H9 (cell line): ENCODE data around the gene FUT1. TPM values are rescaled to one million over a fixed set of nuclear protein-coding genes. Genes with fewer than 3 reads are reported as not detected.

ENCODE experiments used
- DNase-seq: peaks from one replicate; pipeline ENCODE4 v3.0.0-alpha.2; 2017
- H2AFZ ChIP-seq: one replicate; pipeline ENCODE4 v1.6.1; 2013; ENCODE audit warnings: mild to moderate bottlenecking, low read length, control low read depth, moderate library complexity
- H2AK5ac ChIP-seq: 2 replicates; pipeline ENCODE4 v1.6.1; 2013; ENCODE audit warnings: low read length, control low read depth, mixed read lengths; ENCODE audit not compliant: insufficient read length
- H2BK120ac ChIP-seq: one replicate; pipeline ENCODE4 v1.6.1; 2013; ENCODE audit warnings: low read depth, mild to moderate bottlenecking, low read length, control low read depth, inconsistent platforms; ENCODE audit not compliant: poor library complexity, severe bottlenecking
- H2BK12ac ChIP-seq: 2 replicates; pipeline ENCODE4 v1.6.1; 2013; ENCODE audit warnings: low read length, control low read depth, mixed read lengths, low read depth; ENCODE audit not compliant: insufficient read length
- H2BK15ac ChIP-seq: 2 replicates; pipeline ENCODE4 v1.6.1; 2013; ENCODE audit warnings: low read depth, low read length, control low read depth
- H2BK20ac ChIP-seq: one replicate; pipeline ENCODE4 v1.6.1; 2013; ENCODE audit warnings: low read depth, mild to moderate bottlenecking, low read length, control low read depth, inconsistent platforms; ENCODE audit not compliant: poor library complexity, severe bottlenecking
- H2BK5ac ChIP-seq: 2 replicates; pipeline ENCODE4 v1.6.1; 2013; ENCODE audit warnings: low read length, control low read depth, mixed read lengths; ENCODE audit not compliant: insufficient read length
- H3K14ac ChIP-seq: 2 replicates; pipeline ENCODE4 v1.6.1; 2013; ENCODE audit warnings: low read length, control low read depth; ENCODE audit not compliant: insufficient read depth
- H3K18ac ChIP-seq: 2 replicates; pipeline ENCODE4 v1.6.1; 2013; ENCODE audit warnings: low read depth, mild to moderate bottlenecking, mixed read lengths, low read length, control low read depth; ENCODE audit not compliant: insufficient read length
- H3K23ac ChIP-seq: 2 replicates; pipeline ENCODE4 v1.6.1; 2013; ENCODE audit warnings: low read length, control low read depth, mixed read lengths, low read depth; ENCODE audit not compliant: insufficient read length
- H3K23me2 ChIP-seq: 2 replicates; pipeline ENCODE4 v1.6.1; 2013; ENCODE audit warnings: low read depth, mild to moderate bottlenecking, mixed read lengths, low read length, control low read depth; ENCODE audit not compliant: insufficient read length, poor library complexity, severe bottlenecking
- H3K27ac ChIP-seq: 2 replicates; pipeline ENCODE4 v1.5.1; 2013; ENCODE audit warnings: low read length, control low read depth, mixed read lengths, low read depth; ENCODE audit not compliant: insufficient read length
- H3K27me3 ChIP-seq: 2 replicates; pipeline ENCODE4 v1.6.1; 2013; ENCODE audit warnings: low read length, control low read depth, inconsistent platforms; ENCODE audit not compliant: insufficient read depth
- H3K4ac ChIP-seq: 2 replicates; pipeline ENCODE4 v1.6.1; 2013; ENCODE audit warnings: low read depth, mild to moderate bottlenecking, control low read depth, inconsistent platforms, low read length, moderate library complexity
- H3K4me1 ChIP-seq: 2 replicates; pipeline ENCODE4 v1.6.1; 2013; ENCODE audit warnings: low read length, control low read depth, inconsistent platforms; ENCODE audit not compliant: insufficient read depth
- H3K4me2 ChIP-seq: 2 replicates; pipeline ENCODE4 v1.6.1; 2013; ENCODE audit warnings: low read length, control low read depth, mixed read lengths; ENCODE audit not compliant: insufficient read length, insufficient read depth
- H3K56ac ChIP-seq: 2 replicates; pipeline ENCODE4 v1.6.1; 2013; ENCODE audit warnings: low read depth, mild to moderate bottlenecking, mixed read lengths, low read length, control low read depth; ENCODE audit not compliant: insufficient read length
- H3K79me1 ChIP-seq: 2 replicates; pipeline ENCODE4 v1.6.1; 2013; ENCODE audit warnings: low read depth, mild to moderate bottlenecking, moderate library complexity, low read length, control low read depth, inconsistent platforms; ENCODE audit not compliant: insufficient read depth, poor library complexity, severe bottlenecking
- H3K79me2 ChIP-seq: 2 replicates; pipeline ENCODE4 v1.6.1; 2013; ENCODE audit warnings: low read length, control low read depth, inconsistent platforms; ENCODE audit not compliant: insufficient read depth
- H3K9ac ChIP-seq: 2 replicates; pipeline ENCODE4 v1.6.1; 2013; ENCODE audit warnings: low read length, control low read depth, mixed read lengths; ENCODE audit not compliant: insufficient read length; ENCODE audit errors: extremely low read depth
- H3K9me3 ChIP-seq: one replicate; pipeline ENCODE4 v1.6.1; 2013; ENCODE audit warnings: low read depth, low read length, inconsistent platforms; ENCODE audit not compliant: control insufficient read depth
- H3T11ph ChIP-seq: one replicate; pipeline ENCODE4 v1.6.1; 2013; ENCODE audit warnings: mild to moderate bottlenecking, low read length, control low read depth, inconsistent platforms
- H4K20me1 ChIP-seq: one replicate; pipeline ENCODE4 v1.6.1; 2013; ENCODE audit not compliant: control insufficient read depth, insufficient read length, insufficient read depth
- H4K5ac ChIP-seq: 2 replicates; pipeline ENCODE4 v1.6.1; 2013; ENCODE audit warnings: low read depth, mild to moderate bottlenecking, mixed read lengths, low read length, control low read depth; ENCODE audit not compliant: insufficient read length
- H4K8ac ChIP-seq: replicated peaks from 2 replicates; pipeline ENCODE4 v1.6.1; 2013; ENCODE audit warnings: low read length, control low read depth, mixed read lengths, low read depth; ENCODE audit not compliant: insufficient read length
- H4K91ac ChIP-seq: 2 replicates; pipeline ENCODE4 v1.6.1; 2013; ENCODE audit warnings: low read depth, mild to moderate bottlenecking, moderate library complexity, mixed read lengths, low read length, control low read depth; ENCODE audit not compliant: insufficient read length
- H3K27ac Mint-ChIP-seq, 3 experiments: 2 replicates in 2 of 3; 3 replicates in 1 of 3; pipeline ENCODE4 v1.8.0; 2020 to 2021; ENCODE audit warnings: mixed read lengths in 3 of 3, mild to moderate bottlenecking in 1 of 3, moderate library complexity in 1 of 3
- H3K27me3 Mint-ChIP-seq: 2 replicates; pipeline ENCODE4 v1.8.0; 2021; ENCODE audit warnings: low read depth, mild to moderate bottlenecking, moderate library complexity, mixed read lengths
- H3K36me3 Mint-ChIP-seq, 3 experiments: 2 replicates in 2 of 3; 3 replicates in 1 of 3; pipeline ENCODE4 v1.8.0; 2020 to 2021; ENCODE audit warnings: low read depth in 3 of 3, mixed read lengths in 3 of 3; ENCODE audit not compliant: insufficient read depth in 1 of 3
- H3K4me1 Mint-ChIP-seq, 2 experiments: 2 replicates each; pipeline ENCODE4 v1.8.0; 2020; ENCODE audit warnings: mixed read lengths in 2 of 2
- H3K4me3 Mint-ChIP-seq, 2 experiments: 2 replicates in 1 of 2; 3 replicates in 1 of 2; pipeline ENCODE4 v1.8.0; 2020 to 2021; ENCODE audit warnings: mild to moderate bottlenecking in 2 of 2, mixed read lengths in 2 of 2, moderate library complexity in 1 of 2
- H3K9me3 Mint-ChIP-seq, 2 experiments: 2 replicates in 1 of 2; 3 replicates in 1 of 2; pipeline ENCODE4 v1.8.0; 2020; ENCODE audit warnings: mild to moderate bottlenecking in 2 of 2, mixed read lengths in 2 of 2, moderate library complexity in 1 of 2
- WGBS: extraction: QIAGEN DNeasy Blood & Tissue Kit; methylation state at CpG from one replicate; pipeline ENCODE4 v1.1.7; 2013; ENCODE audit warnings: missing lambda C conversion rate, low lambda C conversion rate, mixed read lengths; ENCODE audit not compliant: insufficient read length; ENCODE audit errors: extremely low coverage; 5-methylcytosine and 5-hydroxymethylcytosine counted together
- total RNA-seq: library from RNA; stranded (reverse); gene quantifications from 2 replicates; pipeline ENCODE4 v1.2.1, GENCODE V29; 2021
- TF ChIP-seq, protein P1 (sequence below): fragments of 200-600 bp; sonication (generic); conservative IDR thresholded peaks from 3 replicates; pipeline ENCODE4 v1.8.0; 2021; ENCODE audit warnings: antibody characterized with exemption, mild to moderate bottlenecking

The FUT1 gene
- total RNA-seq, 1 experiment from 2014 or later: 16.1 TPM

DNA sequence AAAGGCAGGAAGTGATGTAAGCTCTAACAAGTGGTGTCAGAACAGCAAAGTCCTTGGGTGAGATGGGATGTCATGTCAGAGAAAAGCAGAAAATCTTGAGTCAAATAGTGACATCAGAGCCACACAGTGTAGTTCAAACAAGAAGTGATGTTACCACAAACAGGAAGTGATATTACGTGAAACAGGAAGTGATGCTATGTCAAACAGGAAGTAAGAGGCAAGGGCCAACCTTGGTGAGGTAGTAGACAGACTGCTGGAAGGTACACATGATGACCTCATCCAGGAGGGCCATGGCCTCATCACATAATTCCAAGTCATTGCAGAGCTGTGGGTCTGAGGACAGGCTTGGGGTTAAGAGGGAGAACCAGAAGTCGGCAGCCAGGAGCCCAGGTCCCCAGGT is 25.9 kb downstream of the FUT1 start:
- Histone ChIP-seq H3K79me2 (no peaks in the 10 kb centered on the region), H3K27ac (no peak overlapping the region), H2BK20ac (no peak overlapping the region), H3T11ph (no peak overlapping the region), H3K9ac (no peak overlapping the region), H2BK120ac (no peak overlapping the region), H3K4me1 (no peaks in the 10 kb centered on the region), H3K56ac (no peak overlapping the region), H4K91ac (no peak overlapping the region), H2BK12ac (no peak overlapping the region), H3K79me1 (no peaks in the 10 kb centered on the region), H2AFZ (no peak overlapping the region), H3K4ac (no peak overlapping the region), H3K4me2 (no peak overlapping the region), H4K8ac (no peak overlapping the region), H3K23ac (no peak overlapping the region), H2BK15ac (no peak overlapping the region), H3K18ac (no peak overlapping the region), H4K5ac (no peak overlapping the region), H3K9me3 (no peaks in the 10 kb centered on the region), H4K20me1 (no peaks in the 10 kb centered on the region), H3K27me3 (no peaks in the 10 kb centered on the region), H2BK5ac (no peak overlapping the region), H3K14ac (no peak overlapping the region), H2AK5ac (no peak overlapping the region), H3K23me2 (no peaks in the 10 kb centered on the region)
- no CpG with 5 or more reads among the region's 2 CpGs for WGBS
- peaks cover 3 to 9% of the 10 kb centered on the region in 2 experiments for H3K4me1 Mint-ChIP-seq
- H3K9me3 Mint-ChIP-seq: no peaks in the 10 kb centered on the region
- H3K36me3 Mint-ChIP-seq: peaks cover 0 to 4% (median 4%) of the 10 kb centered on the region in 3 experiments; a peak in 3 of 7 replicates
- TF ChIP-seq, protein P1, sequence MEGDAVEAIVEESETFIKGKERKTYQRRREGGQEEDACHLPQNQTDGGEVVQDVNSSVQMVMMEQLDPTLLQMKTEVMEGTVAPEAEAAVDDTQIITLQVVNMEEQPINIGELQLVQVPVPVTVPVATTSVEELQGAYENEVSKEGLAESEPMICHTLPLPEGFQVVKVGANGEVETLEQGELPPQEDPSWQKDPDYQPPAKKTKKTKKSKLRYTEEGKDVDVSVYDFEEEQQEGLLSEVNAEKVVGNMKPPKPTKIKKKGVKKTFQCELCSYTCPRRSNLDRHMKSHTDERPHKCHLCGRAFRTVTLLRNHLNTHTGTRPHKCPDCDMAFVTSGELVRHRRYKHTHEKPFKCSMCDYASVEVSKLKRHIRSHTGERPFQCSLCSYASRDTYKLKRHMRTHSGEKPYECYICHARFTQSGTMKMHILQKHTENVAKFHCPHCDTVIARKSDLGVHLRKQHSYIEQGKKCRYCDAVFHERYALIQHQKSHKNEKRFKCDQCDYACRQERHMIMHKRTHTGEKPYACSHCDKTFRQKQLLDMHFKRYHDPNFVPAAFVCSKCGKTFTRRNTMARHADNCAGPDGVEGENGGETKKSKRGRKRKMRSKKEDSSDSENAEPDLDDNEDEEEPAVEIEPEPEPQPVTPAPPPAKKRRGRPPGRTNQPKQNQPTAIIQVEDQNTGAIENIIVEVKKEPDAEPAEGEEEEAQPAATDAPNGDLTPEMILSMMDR: no peak
- DNase-seq: no peak
- no peak overlapping the region; a peak in 1 of 7 replicates for H3K27ac Mint-ChIP-seq
- no peak overlapping the region for H3K4me3 Mint-ChIP-seq
- H3K27me3 Mint-ChIP-seq: peaks cover 2% of the 10 kb centered on the region; the same call in 1 of the 2 replicates
